GM12878 (cell line): ENCODE measurements around the gene IVL. TPM values are rescaled to one million over a fixed set of nuclear protein-coding genes. Genes with fewer than 3 reads are reported as not detected.

Experiments
- ATAC-seq: fragments of 200-7000 bp; cut with Tn5 transposase; 3 replicates; pipeline ENCODE4 v1.9.1; 2020; ENCODE audit warnings: mild to moderate bottlenecking, moderate library complexity
- BruUV-seq: library from RNA; stranded (reverse); fragments of 400-500 nt; replicated peaks from 2 replicates; lab custom pipeline; 2021; lab: Mats Ljungman, UMichigan
- CTCF ChIA-PET: fragments of 300-600 bp; sonication (Branson Sonifier 250); formaldehyde crosslinking; extraction: SDS; loops from one replicate; lab custom pipeline; 2021; ENCODE audit warnings: inconsistent platforms; lab: Yijun Ruan, JAX
- POLR2A ChIA-PET: fragments of 350-600 bp; formaldehyde crosslinking; extraction: SDS; loops from one replicate; lab custom pipeline; 2021; ENCODE audit warnings: inconsistent platforms; lab: Charles Lee
- RAD21 ChIA-PET: fragments of 300-600 bp; sonication (Branson Sonifier 250); formaldehyde crosslinking; loops from one replicate; lab custom pipeline; 2023; ENCODE audit warnings: antibody characterized with exemption; ENCODE audit not compliant: unreplicated experiment; lab: Charles Lee
- SMC1A ChIA-PET: fragments of 300-600 bp; sonication (Branson Sonifier 250); formaldehyde crosslinking; loops from one replicate; lab custom pipeline; 2023; ENCODE audit not compliant: unreplicated experiment, uncharacterized antibody; lab: Charles Lee
- DNase-seq: peaks from one replicate; pipeline ENCODE4 v3.0.0-alpha.2; 2011; ENCODE audit warnings: low read depth, low spot score
- FAIRE-seq: peaks from 3 replicates; lab custom pipeline; 2011; peaks lifted over from hg19 to GRCh38; lab: Jason Lieb, UNC
- H2AFZ ChIP-seq: 2 replicates; pipeline ENCODE4 v1.6.0; 2011; ENCODE audit warnings: low read depth, low read length, control low read depth; ENCODE audit not compliant: control insufficient read depth
- H3K27ac ChIP-seq: 2 replicates; pipeline ENCODE4 v1.5.1; 2011; ENCODE audit warnings: control low read depth; ENCODE audit not compliant: control insufficient read depth, insufficient read depth
- H3K27me3 ChIP-seq, 2 experiments: replicated peaks in 1 of 2; 2 replicates each; pipeline versions ENCODE4 v1.6.0 to v1.6.1; 2011; ENCODE audit warnings: low read length in 1 of 2; ENCODE audit not compliant: control insufficient read depth in 2 of 2, insufficient read depth in 2 of 2
- H3K36me3 ChIP-seq, 2 experiments: 2 replicates each; pipeline ENCODE4 v1.5.1; 2011; ENCODE audit warnings: low read length in 1 of 2; ENCODE audit not compliant: control insufficient read depth in 2 of 2, insufficient read depth in 2 of 2
- H3K4me1 ChIP-seq: 2 replicates; pipeline ENCODE4 v1.6.1; 2011; ENCODE audit warnings: mild to moderate bottlenecking, low read length, moderate library complexity, mixed read lengths; ENCODE audit not compliant: control insufficient read depth, insufficient read depth
- H3K4me2 ChIP-seq: 2 replicates; pipeline ENCODE4 v1.6.0; 2011; ENCODE audit warnings: control low read depth; ENCODE audit not compliant: control insufficient read depth, insufficient read depth
- H3K4me3 ChIP-seq: fragments of 200-600 bp; sonication (generic); 2 replicates; pipeline ENCODE4 v1.5.1; 2016
- H3K79me2 ChIP-seq: 2 replicates; pipeline ENCODE4 v1.6.0; 2011; ENCODE audit warnings: low read length; ENCODE audit not compliant: control insufficient read depth, insufficient read depth
- H3K9ac ChIP-seq: 2 replicates; pipeline ENCODE4 v1.8.0; 2011; ENCODE audit warnings: low read length, control low read depth, mixed read lengths; ENCODE audit not compliant: control insufficient read depth, insufficient read depth
- H3K9me3 ChIP-seq: replicated peaks from 3 replicates; pipeline ENCODE4 v1.5.1; 2011; ENCODE audit warnings: mild to moderate bottlenecking, low read length; ENCODE audit not compliant: control insufficient read depth, insufficient read depth
- H4K20me1 ChIP-seq: 2 replicates; pipeline ENCODE4 v1.6.0; 2011; ENCODE audit not compliant: control insufficient read depth, insufficient read depth
- ATF2 ChIP-seq: IDR thresholded peaks from 2 replicates; pipeline ENCODE4 v1.6.1; 2012; ENCODE audit warnings: low read length, inconsistent platforms
- ATF7 ChIP-seq: fragments of 450-650 bp; IDR thresholded peaks from 2 replicates; pipeline ENCODE4 v1.6.1; 2016; ENCODE audit warnings: low read depth, mild to moderate bottlenecking
- BMI1 ChIP-seq: fragments of 450-650 bp; IDR thresholded peaks from 2 replicates; pipeline ENCODE4 v1.6.1; 2016; ENCODE audit warnings: mild to moderate bottlenecking, moderate library complexity, borderline replicate concordance
- KAT2A ChIP-seq: conservative IDR thresholded peaks from 2 replicates; pipeline ENCODE4 v1.6.1; 2011; ENCODE audit warnings: low read depth, low read length; ENCODE audit not compliant: control insufficient read depth
- MEF2A ChIP-seq: IDR thresholded peaks from 2 replicates; pipeline ENCODE4 v1.6.1; 2011; ENCODE audit warnings: low read depth, mild to moderate bottlenecking, low read length, moderate library complexity; ENCODE audit not compliant: insufficient read depth
- RCOR1 ChIP-seq: conservative IDR thresholded peaks from 2 replicates; pipeline ENCODE4 v1.6.1; 2012; ENCODE audit warnings: low read depth, low read length, improper control_type of control experiment
- RELA ChIP-seq: fragments of 450-650 bp; IDR thresholded peaks from 2 replicates; pipeline ENCODE4 v1.8.0; 2014; ENCODE audit warnings: borderline replicate concordance; ENCODE audit not compliant: partially characterized antibody
- REST ChIP-seq: IDR thresholded peaks from 2 replicates; pipeline ENCODE4 v1.6.1; 2012; ENCODE audit warnings: mild to moderate bottlenecking, low read depth, low read length
- RUNX3 ChIP-seq: IDR thresholded peaks from 2 replicates; pipeline ENCODE4 v1.6.1; 2012; ENCODE audit warnings: low read length, inconsistent platforms
- TAF1 ChIP-seq: IDR thresholded peaks from 2 replicates; pipeline ENCODE4 v1.6.1; 2011; ENCODE audit warnings: mild to moderate bottlenecking, low read depth, low read length, borderline replicate concordance
- TCF12 ChIP-seq: IDR thresholded peaks from 2 replicates; pipeline ENCODE4 v1.6.1; 2011; ENCODE audit warnings: low read depth, mild to moderate bottlenecking, low read length
- WGBS: methylation state at CpG from one replicate; pipeline ENCODE4 v1.1.6; 2016; ENCODE audit warnings: low lambda C conversion rate; ENCODE audit not compliant: insufficient replicate concordance, insufficient coverage; ENCODE audit errors: missing lambda C conversion rate; 5-methylcytosine and 5-hydroxymethylcytosine counted together
- in situ Hi-C: fragments of 300-500 bp; cut with MboI; formaldehyde crosslinking; loops from 9 replicates; pipeline ENCODE4 v1.14.3; 2018; ENCODE audit warnings: mixed read lengths
- intact Hi-C: fragments of 100-400 bp; cut with micrococcal nuclease; formaldehyde crosslinking; loops from one replicate; pipeline ENCODE4 v1.14.2; 2022; ENCODE audit not compliant: unreplicated experiment
- polyA plus RNA-seq, 11 experiments: library from polyadenylated mRNA; depleted of rRNA in 4 of 11; unstranded in 6 of 11; stranded (reverse) in 5 of 11; fragments of >200 nt; fragmentation: Nextera tagmentation in 4 of 11; fragmentation: Illumina TruSeq in 1 of 11; extraction: Ambion mirVana in 4 of 11; extraction: Trizol in 1 of 11; gene quantifications; 1 replicate in 1 of 11; 2 replicates in 10 of 11; pipeline versions ENCODE4 v1.2.1 to v1.2.3, GENCODE V29; 2011 to 2016; ENCODE audit warnings: inconsistent platforms in 2 of 11, missing spikeins in 2 of 11, low read depth in 1 of 11
- total RNA-seq, 4 experiments: library from RNA; depleted of rRNA in 3 of 4; stranded (reverse); fragments of >200 nt in 3 of 4; fragmentation: Illumina TruSeq in 1 of 4; extraction: Trizol in 1 of 4; gene quantifications; 2 replicates each; pipeline versions ENCODE4 v1.2.1 to v1.2.3, GENCODE V29; 2013 to 2021

IVL gene
- total and polyA plus RNA-seq, 10 of the 15 experiments (the other 5 are each of a cell fraction or from before 2014, with no cell fraction given), result 1.4 to 20.3 (median 13.4) TPM

GRCh38 chr1:152871731-152872126, 36.6 kb upstream of the IVL start:
- Histone ChIP-seq H2AFZ (peak overlapping the region; percentile 40), H4K20me1 (no peaks in the 10 kb centered on the region), H3K27ac (peak overlapping the region; percentile 20; the same call in 1 of the 2 replicates), H3K4me1 (peaks cover 19% of the 10 kb centered on the region), H3K36me3 (no peaks in the 10 kb centered on the region), H3K4me2 (peak overlapping the region; percentile 72), H3K4me3 (peak overlapping the region; percentile 24; the same call in 1 of the 2 replicates), H3K9me3 (no peaks in the 10 kb centered on the region), H3K79me2 (no peaks in the 10 kb centered on the region), H3K9ac (no peak overlapping the region), H3K27me3 (no peaks in the 10 kb centered on the region; a peak in 1 of 4 replicates)
- SMC1A ChIA-PET, result interaction anchor here (0.7 to 6.0 kb wide), 9 partner anchors 9 to 406 kb away, joined by 3 to 64 read pairs (median 5); no protein-coding TSS in a partner anchor
- intact Hi-C loops (loop anchor here (2.0 to 10.0 kb wide), 2 partner anchors 163 to 217 kb away; partner anchors contain the start of gene SPRR1B), in situ Hi-C loops (loop anchor here (5.0 to 10.0 kb wide), 3 partner anchors 56 to 356 kb away; no protein-coding TSS in a partner anchor)
- RAD21 ChIA-PET, result interaction anchor here (0.6 to 5.4 kb wide), 11 partner anchors 12 to 362 kb away, joined by 3 to 60 read pairs (median 4); no protein-coding TSS in a partner anchor
- POLR2A ChIA-PET, result no interaction called here
- peak; percentile 71; the same call in 1 of the 2 replicates for TF ChIP-seq MEF2A
- TF ChIP-seq KAT2A, result no peak
- TF ChIP-seq BMI1, result no peak
- no peak for TF ChIP-seq ATF7
- TF ChIP-seq RUNX3, result peak; percentile 76
- CTCF ChIA-PET, result interaction anchor here (0.7 to 7.4 kb wide), 16 partner anchors 7 to 755 kb away, joined by 3 to 106 read pairs (median 4); partner anchors contain the start of gene SMCP
- BruUV-seq, result no TSS peak
- no peak for DNase-seq
- WGBS, result 1% methylated on average over 6 of the region's 6 CpGs
- peak; percentile 39 for ATAC-seq
- FAIRE-seq, result no peak

- intact Hi-C loops, result loop anchor here (10.0 kb wide), 1 partner anchor 161 kb away; the partner anchor contains the start of gene SPRR1B
- in situ Hi-C loops, result loop anchor here (5.0 to 10.0 kb wide), 3 partner anchors 54 to 354 kb away; no protein-coding TSS in a partner anchor
- ChIA-PET SMC1A (interaction anchor here (1.1 to 6.0 kb wide), 4 partner anchors 10 to 319 kb away, joined by 3 to 49 read pairs (median 4); no protein-coding TSS in a partner anchor), CTCF (interaction anchor here (1.1 to 7.4 kb wide), 5 partner anchors 53 to 355 kb away, joined by 5 to 106 read pairs (median 49); no protein-coding TSS in a partner anchor), POLR2A (interaction anchor here (0.7 kb wide), 1 partner anchor 88 kb away, joined by 3 read pairs; no protein-coding TSS in a partner anchor), RAD21 (interaction anchor here (1.5 to 5.4 kb wide), 2 partner anchors 53 to 319 kb away, joined by 10 to 60 read pairs; no protein-coding TSS in a partner anchor)
- DNase-seq (no peak), FAIRE-seq (no peak), ATAC-seq (no peak)
- H3K79me2 ChIP-seq, result no peaks in the 10 kb centered on the region
- H3K36me3 ChIP-seq, result no peaks in the 10 kb centered on the region
- H4K20me1 ChIP-seq, result no peaks in the 10 kb centered on the region
- no peak overlapping the region for H3K4me3 ChIP-seq
- no TSS peak for BruUV-seq
- no peak overlapping the region for H3K27ac ChIP-seq
- no peaks in the 10 kb centered on the region for H3K9me3 ChIP-seq
- no peak for TF ChIP-seq TCF12
- no peak for TF ChIP-seq REST
- TF ChIP-seq RCOR1, result no peak
- TF ChIP-seq RELA, result no peak
- TF ChIP-seq TAF1, result no peak
- no peak for TF ChIP-seq ATF2
- no peak overlapping the region for H2AFZ ChIP-seq
- peaks cover 19% of the 10 kb centered on the region for H3K4me1 ChIP-seq
- H3K27me3 ChIP-seq, result no peaks in the 10 kb centered on the region
- H3K4me2 ChIP-seq, result no peak overlapping the region
- H3K9ac ChIP-seq, result no peak overlapping the region
These were observed 34.9 kb upstream of the IVL start for GRCh38 chr1:152873495-152873894.
